ENCODE data around the gene LRPAP1.
"Not testable (repeated sequence)": the region's sequence is repeated elsewhere in the genome, so short reads cannot be mapped to it uniquely, and the experiment has no call there.

LRPAP1 gene

DNA sequence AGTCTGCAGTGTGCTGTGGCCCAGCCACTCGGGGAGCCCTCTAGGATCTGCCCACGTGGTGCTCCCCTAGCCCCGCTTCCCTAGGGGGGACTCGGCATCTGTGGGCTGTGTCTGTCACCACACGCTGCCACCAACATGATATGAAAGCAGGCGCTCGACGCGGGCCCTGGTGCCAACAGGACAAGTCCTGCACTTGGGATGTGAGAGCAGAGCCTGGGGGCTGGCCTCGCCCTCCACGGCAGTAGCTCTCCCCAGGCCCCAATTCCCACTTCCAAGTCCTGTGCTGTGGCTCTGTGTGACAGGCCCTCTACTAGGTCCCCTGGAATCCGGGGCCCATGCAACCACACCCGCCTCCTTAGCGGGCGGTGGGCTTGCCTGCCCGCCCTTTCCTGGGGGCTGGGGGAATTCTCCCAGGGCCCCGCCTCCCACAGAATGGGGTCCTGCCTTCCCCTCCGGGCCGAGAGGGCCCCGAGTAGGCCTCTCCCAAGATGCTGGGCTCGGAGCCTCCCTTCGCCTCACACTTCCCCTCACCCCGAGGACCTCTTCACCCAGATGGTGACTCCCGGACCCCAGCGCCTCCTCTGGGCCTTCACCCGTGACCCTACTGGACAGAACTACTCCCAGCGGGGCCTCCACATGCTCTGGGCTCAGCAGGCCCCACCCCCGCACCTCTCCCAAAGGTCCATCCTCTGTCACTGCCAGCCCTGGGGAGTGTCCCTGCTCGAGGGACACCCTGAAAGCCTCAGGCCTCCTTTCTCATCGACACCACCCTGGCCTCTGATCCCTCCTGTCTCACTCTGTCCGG is 11.2 kb downstream of the LRPAP1 start:
- no peak for FAIRE-seq
- DNase-seq (ENCODE audit: low spot score): no peak

DNA sequence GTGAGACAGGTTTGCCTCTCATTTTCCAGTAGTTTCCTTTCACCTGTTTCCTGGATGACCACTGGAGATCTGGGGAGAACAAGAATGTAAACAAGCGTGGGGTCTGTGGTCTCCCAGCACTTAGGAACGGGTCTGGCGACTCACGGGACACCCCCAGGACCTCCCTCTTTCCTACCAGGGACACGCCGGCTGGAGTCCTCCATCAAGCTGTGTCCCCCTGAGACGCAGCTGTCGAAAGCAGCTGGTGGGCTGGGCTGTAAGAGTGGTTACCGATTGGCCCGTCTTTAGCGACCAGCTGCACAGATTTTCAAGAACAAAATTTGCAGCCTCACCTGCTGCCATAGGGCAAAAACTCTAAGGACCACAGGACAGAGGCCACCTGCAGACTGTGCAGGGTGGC is 11.9 kb downstream of the LRPAP1 start:
- FAIRE-seq (no peak), DNase-seq (ENCODE audit: low spot score) (no peak)

DNA sequence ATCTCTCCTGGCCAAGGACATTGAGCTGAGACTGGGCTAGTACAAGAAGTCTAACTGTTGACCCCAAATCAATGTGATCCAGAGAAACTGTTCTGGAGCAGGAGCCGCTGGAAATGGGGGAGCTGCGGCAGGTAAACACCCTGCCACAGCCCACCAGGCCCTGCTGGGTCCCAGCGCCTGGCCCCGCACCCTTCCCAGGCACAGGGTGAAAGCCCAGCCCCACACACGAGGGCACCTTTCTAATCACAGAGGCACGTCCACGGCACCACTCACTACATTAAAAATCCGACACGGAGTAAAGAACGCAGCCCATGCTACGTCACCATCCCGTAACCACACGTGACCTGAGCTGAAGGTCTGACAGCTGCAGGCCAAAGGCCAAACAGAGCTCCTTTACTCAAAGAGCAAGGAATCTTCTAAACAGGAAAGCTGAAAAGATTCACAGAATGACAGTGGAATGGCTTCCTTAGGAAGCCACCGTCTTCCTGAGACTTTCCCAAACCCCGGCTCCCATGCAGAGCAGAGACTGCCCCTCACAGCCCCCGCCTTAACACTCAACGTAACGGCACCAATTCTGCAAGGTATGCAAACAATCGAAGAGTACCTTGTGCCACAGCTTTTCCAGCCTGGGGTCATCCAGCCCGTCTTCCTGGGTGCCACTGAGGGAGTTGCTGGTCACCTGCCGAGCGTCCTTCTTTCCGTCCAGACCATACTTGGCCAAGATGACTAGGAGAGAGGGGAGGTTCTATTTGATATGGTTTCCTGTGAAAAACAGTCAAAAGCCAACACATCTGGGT is 12.6 kb downstream of the LRPAP1 start:
- DNase-seq (ENCODE audit: low spot score) (no peak), FAIRE-seq (no peak)

DNA sequence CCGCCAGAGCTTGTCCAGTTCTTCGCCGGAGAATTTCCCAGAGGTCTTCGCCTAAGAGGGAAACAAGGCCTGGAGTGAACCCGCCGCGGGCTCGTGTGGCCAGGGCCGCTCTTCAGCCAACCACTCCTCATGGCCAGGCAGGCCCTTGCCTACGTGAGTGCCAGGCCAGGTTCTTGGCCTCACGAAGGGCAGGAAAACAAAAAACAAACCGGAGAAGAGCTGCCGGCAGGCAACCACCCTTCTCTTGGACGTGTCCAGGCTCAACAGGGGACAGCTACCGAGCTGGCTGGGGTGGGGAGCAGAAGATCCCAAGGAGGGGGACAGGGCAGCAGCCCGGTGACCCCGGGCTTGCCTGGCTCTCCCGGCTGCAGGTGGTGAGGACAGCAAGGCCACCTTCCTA is 13.3 kb downstream of the LRPAP1 start:
- DNase-seq (ENCODE audit: low spot score) (no peak), FAIRE-seq (no peak)

DNA sequence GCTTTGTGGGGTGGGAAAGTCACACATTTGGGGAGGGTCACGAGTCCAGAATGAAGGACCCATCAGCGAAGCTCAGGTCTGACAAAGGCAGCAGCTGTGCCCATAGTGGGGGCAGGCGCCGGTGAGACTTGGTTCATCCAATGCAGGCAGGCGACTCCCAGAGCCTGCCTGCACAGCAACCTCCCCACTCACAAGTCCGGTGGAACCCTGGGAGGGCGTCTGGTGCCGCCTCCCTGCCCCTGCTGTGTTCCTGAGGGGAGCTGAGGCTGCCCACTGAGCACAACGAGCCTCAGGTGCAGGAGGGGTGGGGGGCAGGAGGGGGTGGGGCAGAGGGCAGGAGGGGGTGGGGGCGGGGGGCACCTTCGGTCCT is 13.7 kb downstream of the LRPAP1 start:
- DNase-seq (ENCODE audit: low spot score) (no peak), FAIRE-seq (no peak)

DNA sequence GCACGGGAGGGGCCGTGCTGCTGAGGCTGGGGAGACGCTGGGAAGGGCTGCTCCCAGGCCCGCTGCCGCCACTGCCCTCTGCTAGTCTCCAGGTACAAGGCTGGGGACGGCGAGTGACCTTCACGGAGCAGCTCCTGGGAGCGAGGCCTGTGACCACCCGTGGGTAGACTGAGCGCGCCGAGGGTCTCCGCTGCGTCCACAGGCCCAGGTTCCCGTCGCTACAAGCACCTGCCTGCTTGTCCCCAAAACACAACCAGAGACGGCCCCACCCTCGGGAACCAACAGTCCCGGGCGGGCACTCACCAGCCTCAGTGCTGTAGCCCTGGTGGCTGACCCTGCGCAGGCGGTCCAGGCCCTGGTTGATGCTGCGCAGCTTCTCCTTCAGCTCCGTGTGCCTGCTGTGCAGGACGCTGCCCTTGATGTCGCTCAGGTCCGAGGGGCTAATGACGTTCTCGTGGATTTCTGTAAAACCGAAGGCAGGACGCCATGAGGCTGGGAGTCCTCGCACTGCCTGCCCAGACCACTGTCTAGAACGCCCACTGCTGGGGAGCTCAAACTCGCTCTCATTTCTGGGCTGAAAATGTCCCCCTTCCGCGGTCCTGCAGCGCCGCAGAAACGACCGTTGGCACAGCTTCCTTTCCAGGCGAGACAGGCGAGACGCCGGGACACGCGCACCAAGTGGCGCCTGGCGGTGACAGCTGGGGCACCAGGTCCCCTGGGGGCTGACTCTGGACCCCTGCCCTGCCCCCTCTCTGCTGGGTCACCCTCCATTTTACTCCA is 14.3 kb downstream of the LRPAP1 start:
- FAIRE-seq (no peak), DNase-seq (ENCODE audit: low spot score) (no peak)

DNA sequence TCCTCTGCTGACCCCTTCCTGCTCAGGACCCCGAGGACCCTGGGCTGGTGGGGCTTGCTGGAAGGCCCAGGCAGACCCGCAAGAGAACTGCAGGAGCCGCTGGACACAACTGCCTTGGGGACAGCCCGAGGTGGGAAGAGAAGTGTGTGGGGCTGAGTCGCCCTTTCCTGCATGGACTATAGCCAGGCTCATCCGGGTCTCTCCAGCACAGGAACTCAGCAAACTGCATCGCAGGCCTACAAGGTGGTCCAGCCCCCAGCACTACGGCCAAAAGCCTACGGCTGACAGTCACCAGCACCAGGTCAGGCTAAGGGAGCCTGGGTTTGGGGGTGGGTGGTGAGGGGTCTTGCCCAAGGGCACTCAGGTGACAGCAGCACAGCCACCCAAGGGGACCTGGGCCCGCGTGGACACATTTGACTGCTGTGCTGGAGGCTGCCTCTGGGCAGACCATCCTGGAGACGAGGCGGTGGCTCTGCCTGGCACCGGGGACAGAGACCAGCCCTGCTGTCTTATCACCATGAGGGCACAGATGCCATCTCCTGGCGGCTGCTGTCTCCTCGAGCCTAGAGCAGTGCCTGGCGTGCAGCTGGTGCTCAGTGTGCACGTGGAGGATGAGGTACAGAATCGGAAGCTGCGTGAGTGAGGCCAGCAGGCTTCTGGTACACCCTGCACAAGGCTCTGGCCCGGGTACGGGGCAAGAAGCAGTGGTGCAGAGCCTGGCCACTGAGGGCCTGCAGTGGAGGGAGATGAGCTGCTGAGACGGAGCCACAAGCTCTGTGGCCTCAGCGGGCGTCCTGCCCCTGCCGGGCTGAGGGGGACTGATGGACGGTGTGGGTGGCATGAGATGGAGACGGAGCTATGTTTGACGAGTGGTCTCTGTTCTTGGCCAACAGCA is 15.1 kb downstream of the LRPAP1 start:
- FAIRE-seq (no peak), DNase-seq (ENCODE audit: low spot score) (no peak)

DNA sequence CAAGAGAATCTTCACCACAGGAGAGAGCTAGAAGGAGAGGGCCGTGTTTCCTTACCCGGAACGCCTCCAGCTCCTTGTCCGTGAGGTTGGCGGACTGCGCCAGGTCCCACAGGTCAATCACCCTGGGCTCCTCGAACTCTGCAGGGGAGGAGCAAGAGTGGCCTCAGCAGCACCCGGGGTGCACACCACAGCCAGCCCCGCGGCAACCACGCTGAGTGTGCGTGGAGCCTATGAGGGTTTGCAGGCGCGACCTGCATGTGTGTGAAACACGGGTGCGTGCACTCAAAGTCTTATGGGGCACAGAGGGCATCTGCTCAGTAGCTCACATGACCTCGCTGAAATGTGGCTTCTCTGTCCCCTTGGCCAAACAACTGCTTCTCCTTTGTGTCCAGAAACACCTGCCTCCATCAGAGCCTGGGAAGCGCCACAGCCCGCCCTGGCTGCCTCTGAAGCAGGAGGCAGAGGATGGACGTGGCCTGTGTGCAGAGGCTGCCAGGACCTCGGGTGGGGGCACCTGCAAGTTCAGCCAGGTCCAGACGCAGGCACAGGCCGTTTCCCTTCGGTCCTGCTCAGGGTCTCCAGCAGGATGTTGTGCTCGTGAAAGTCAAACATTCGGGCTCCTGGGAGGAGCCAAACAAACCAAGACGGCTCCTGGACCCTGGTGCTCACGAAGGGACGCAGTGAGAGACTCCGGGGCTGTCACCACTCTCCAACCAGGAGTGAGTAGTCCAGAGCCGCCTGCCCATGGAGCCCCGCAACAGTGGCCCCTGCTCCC is 16.0 kb downstream of the LRPAP1 start:
- no peak for FAIRE-seq
- DNase-seq (ENCODE audit: low spot score): no peak

DNA sequence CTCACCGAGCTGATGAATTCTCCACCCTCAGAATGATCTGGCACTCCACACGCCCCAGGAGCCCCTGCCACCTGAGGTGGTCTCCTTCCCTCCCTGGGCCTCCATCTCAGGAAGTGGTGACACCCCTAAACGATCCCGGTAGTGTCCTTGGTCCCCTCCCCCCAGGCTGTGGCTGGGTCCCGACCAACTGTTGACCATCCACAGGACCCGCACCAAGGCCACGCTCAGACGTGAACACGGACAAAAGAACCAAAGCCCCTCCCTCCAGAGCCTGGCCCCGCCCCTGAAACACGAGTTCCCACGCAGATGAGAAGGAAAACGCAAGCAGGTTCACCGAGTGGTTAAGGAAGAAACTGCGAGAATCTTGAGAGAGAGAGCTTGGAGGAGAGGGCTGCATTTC is 16.6 kb downstream of the LRPAP1 start:
- no peak for FAIRE-seq
- DNase-seq (ENCODE audit: low spot score): no peak

DNA sequence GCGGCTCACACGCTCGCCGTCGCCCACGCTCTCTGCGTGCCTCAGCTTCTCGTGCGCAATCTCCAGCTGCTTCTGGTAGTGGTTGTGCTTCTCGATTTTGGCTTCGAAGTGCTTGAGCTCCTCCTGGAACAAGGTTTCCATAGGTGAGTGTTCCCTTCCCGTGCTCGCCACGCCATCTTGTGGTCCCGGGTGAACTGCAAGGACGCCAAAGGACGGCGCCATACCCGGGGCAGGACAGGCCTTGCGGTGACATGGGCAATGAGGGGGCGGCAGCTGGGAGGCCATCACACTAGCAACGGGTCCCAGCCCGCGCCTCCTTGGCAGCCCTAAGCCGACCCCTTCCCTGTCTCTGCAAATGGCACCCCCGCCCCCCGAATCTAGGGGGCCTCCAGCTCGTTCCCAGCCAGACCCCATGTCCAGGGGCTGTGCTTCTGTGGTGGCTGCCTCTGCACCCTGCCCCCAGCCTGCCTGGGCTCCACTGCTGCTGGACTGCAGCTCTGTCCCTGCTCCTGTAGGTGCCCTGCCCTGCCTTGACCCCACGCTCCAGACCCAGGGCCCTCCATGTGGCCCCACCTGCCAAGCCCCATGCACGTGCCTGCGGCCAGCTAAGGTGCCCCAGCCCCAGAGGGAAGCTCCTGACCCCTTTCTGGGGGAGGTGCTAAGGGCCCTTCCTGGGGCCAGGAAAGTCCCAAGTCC is 17.3 kb downstream of the LRPAP1 start:
- FAIRE-seq (no peak), DNase-seq (ENCODE audit: low spot score) (no peak)

DNA sequence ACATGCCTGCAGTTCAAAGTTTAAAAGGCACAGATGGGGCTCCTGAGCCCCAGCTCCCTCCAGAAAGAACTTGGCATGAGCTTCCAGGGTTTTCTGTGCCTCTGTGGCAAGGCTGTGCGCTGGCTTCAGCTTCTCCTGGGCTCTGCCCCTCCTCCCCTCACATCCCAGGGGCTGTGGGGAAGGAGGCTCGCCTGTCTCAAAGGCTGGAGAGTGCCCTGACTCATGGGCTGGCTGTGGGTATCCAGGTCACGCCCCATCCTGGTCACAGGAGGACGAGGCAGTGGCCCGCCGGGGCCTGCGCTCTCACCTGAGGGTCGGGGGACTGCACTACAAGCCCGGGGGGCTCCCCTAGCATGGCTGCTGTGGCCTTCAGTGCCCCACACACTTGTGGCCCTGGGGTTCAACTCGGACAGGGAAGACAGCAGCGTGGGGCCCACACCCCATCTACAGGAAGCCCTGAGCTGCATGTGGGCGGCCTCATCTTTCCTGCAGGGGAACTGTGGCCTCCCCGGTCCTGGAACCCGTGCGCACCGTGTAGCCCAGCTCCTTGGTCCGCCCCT is 17.9 kb downstream of the LRPAP1 start:
- FAIRE-seq: no peak
- no peak for DNase-seq (ENCODE audit: low spot score)

DNA sequence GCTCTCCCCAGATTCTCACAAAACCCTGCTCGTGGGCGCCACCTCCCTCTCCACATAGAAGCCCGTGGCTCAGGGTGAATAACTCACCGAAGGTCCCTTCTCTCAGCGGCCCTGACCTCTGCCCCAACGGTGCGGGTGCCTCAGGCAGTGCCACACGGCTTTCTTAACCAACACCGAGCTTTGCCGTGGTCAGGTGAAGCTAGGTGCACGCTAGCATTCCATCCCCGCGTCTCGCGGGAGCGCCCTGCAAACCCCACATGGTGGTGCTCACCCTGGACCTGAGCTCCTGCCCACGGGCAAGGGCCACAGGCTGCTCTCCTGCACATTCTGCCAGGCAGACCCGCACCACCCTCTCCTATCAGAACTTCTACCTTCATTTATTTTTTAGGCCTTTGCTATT is 18.4 kb downstream of the LRPAP1 start:
- no peak for DNase-seq (ENCODE audit: low spot score)
- FAIRE-seq: no peak

DNA sequence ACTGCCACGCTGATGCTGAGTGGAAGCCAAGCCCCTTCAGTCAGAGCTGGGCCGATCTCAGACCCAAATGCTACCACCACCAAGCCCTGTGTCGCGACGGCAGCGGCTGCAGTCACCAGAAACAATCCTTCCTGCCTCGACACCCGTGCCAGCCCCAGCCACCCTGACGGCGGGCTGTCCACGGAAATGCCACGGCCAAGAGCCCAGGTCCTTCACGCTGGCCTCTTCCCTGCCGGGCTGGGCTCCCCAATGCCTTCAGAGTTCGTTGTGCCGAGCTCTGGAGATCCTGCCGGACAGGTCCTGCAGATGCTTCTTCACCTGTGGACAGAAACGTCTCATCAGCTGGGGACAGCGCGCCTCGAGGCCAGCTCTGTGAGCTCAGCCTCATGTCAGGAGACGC is 19.5 kb downstream of the LRPAP1 start:
- DNase-seq (ENCODE audit: low spot score): no peak
- FAIRE-seq: no peak

DNA sequence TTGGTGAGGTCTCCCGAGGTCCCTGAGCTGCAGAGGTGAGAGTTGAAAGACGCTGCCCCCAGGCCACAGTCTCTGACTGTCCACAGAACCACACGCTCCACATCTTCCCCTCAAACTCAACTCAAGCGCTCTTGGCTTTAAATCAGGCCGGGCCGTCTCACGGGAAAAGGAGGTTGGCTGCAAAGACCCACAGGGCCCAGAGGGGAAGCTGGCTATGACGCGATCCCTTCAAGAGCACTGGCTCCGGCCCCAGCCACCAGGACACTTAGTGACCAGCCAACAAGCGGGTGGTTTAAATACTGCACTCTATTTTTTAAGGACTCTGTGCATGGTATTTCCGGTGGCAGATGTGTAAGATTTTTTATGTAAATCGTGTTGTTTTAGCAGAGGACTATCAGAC is 19.9 kb downstream of the LRPAP1 start:
- FAIRE-seq: no peak
- no peak for DNase-seq (ENCODE audit: low spot score)

DNA sequence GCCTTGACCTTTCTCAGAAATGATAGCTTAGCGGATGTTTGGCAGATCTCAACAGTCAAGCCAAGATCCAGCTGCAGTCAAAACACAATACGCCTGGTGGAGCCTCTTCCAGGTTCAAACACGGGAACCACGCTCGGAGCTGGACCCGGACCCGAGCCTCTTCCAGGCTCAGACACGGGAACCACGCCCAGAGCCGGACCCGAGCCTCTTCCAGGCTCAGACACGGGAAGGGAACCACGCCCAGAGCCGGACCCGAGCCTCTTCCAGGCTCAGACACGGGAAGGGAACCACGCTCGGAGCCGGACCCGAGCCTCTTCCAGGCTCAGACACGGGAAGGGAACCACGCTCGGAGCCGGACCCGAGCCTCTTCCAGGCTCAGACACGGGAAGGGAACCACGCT is 20.6 kb downstream of the LRPAP1 start:
- not testable (repeated sequence) for DNase-seq (ENCODE audit: low spot score); FAIRE-seq

DNA sequence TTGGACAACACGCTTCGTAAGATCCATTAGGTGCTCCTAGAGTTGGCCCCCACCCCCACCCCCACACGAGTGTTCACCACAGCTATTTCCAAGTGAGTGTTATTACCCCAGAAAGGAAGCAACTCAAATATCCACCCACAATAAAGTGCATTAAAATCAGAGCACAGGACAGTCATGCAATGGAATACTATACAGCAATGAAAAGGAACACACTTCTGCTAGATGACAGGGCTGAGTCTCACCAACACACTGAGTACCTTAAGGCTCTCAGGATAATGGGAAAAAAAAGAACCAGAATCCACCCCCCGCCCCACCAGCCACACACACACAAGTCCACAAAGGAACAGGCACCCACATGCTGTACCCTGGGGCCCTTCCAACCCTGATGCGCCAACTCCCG is 21.0 kb downstream of the LRPAP1 start:
- no peak for DNase-seq (ENCODE audit: low spot score)
- no peak for FAIRE-seq

DNA sequence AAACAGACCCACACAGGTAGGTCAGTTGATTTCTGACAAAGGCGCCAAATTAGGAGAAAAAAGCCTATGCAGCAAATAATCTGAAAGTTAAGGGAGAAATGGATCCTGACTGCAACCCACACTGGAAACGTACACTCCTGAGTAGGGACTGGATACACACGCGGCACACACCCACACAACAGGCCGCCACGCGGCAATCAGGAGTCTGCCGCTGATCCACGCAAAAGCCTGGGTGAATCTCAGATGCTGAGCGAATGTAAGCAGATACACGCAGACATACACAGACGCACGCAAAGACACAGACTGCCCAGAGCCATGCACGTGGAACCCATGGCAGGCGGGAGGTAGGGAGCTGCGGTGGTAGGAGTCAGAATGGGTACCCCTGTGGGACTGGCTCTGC is 21.7 kb downstream of the LRPAP1 start:
- DNase-seq (ENCODE audit: low spot score): no peak

DNA sequence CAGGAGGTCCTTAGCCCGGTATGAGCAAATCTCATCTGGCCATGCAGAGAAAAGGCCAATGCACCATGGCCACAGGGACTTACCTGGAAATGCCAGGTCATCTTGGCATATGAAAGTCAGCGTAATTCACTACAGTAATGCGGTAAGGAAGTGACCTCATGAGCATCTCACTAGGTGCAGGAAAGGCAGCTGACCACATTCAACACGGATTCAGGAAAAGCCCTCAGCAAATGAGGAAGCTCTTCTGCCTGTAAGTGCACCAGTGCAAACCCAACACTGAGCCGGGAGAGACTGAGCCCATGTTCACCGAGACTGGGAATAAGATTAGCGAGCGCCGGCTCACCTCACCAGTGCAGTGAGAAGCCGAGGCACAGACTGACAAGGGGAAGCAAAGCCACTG is 23.7 kb downstream of the LRPAP1 start:
- no peak for FAIRE-seq

More for the DNA sequence above, 21.7 kb downstream of the LRPAP1 start:
- FAIRE-seq: no peak

DNA sequence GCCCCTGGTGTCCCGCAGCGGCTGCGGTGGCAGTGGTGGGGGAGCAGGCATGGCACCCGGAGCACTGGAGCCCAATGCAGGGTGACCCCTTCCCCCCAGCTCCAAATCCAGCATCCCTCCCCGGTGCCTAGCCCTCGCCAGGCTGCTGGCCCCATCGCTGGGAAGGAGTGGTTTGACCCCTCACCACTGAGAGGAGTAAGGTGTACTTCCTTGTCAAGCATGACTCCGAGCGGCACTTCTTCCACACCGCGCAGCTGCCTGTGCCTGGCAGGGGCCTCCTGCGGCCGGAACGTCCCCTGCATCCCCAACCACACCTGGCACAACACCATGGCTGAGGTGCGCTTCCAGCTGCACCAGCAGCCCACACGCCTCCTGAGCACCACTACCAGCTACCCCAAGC is 27.0 kb downstream of the LRPAP1 start:
- no peak for DNase-seq (ENCODE audit: low spot score)
- no peak for FAIRE-seq

More for the DNA sequence above, 23.7 kb downstream of the LRPAP1 start:
- no peak for DNase-seq (ENCODE audit: low spot score)
